RPMI8226 (cell line): ENCODE results near the gene SKIC2.
"Not testable (repeated sequence)": the region's sequence is repeated elsewhere in the genome, so short reads cannot be mapped to it uniquely, and the experiment has no call there.

Experiments used
- DNase-seq: peaks from one replicate; pipeline ENCODE4 v3.0.0-alpha.2; 2015

SKIC2 gene

DNA sequence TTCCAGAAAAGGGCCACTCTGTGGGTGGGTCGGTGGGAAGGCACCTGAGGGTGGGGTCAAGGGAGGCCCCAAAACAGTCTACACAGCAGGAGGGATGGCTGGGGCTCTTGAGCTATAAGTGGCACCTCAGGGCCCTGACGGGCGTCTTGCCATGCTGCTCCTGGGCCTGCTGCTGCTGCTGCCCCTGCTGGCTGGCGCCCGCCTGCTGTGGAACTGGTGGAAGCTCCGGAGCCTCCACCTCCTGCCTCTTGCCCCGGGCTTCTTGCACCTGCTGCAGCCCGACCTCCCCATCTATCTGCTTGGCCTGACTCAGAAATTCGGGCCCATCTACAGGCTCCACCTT is 46.5 kb downstream of the SKIC2 start:
- peak; percentile 1 for DNase-seq

- not testable (repeated sequence) for DNase-seq
Observed at GRCh38 chr6:32005991-32006529, 47.1 kb downstream of the SKIC2 start.

DNA sequence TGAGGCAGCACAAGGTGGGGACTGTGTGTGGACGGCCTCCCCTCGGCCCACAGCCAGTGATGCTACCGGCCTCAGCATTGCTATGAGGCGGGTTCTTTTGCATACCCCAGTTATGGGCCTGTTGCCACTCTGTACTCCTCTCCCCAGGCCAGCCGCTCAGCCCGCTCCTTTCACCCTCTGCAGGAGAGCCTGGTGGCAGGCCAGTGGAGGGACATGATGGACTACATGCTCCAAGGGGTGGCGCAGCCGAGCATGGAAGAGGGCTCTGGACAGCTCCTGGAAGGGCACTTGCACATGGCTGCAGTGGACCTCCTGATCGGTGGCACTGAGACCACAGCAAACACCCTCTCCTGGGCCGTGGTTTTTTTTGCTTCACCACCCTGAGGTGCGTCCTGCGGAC is 48.1 kb downstream of the SKIC2 start:
- peak; percentile 1 for DNase-seq

DNA sequence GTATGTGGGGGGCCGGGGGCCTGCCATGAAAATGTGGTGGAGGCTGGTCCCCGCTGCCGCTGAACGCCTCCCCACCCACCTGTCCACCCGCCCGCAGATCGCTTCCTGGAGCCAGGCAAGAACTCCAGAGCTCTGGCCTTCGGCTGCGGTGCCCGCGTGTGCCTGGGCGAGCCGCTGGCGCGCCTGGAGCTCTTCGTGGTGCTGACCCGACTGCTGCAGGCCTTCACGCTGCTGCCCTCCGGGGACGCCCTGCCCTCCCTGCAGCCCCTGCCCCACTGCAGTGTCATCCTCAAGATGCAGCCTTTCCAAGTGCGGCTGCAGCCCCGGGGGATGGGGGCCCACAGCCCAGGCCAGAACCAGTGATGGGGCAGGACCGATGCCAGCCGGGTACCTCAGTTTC is 49.1 kb downstream of the SKIC2 start:
- not testable (repeated sequence) for DNase-seq

- peak; percentile 1 for DNase-seq
Observed at GRCh38 chr6:32008616-32009015, 49.6 kb downstream of the SKIC2 start.

DNA sequence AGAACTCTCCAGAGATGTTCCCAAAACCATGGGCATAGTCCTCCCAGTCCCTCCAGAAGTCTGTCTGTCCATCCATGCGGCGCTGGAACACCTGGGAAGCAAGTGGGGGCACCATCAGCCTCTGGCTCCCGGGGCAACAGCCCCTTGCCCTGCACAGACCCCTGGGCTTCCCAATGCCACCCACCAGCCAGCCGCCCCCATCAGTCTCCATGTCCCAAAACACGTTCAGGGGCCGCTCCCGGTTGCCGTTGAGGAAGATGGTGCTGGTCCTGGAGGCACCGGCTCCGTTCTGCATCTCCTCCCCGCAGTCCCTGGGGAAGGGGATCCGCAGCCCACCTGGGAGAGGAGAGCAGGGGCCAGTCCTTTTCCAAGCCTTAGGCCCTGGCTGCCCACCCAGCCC is 50.6 kb downstream of the SKIC2 start:
- not testable (repeated sequence) for DNase-seq

DNA sequence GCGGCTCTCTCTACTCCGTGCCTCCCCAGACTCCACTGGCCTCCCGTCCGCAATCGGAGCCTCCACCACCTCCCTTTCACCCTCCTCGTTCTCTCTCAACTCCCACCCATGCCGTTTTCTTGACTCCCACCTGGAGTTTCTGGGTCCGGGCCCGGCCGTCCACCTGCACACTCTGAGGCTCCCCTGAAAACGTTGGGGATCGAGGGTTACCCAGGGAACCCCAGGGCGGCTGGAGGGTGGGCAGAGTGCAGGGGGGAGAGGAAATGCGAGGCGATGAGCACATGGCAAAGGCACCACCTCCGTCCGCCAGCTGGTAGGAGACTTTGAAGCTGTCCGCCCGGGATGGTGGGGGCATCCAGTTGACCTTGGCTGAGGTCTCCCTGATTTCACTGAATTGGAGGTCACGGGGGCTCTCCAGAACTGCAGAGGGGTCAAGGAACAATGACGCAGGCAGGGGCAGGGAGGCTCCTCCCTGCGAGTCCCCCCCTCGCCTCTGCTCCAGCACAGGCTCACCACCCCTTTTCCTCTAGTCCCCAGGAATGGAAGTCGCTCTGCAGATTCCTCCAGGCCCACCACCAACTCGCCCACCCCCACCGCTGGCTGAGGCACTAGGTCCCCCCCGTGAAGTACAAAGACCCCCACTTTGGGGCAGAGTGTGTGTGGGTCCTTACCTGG is 52.0 kb downstream of the SKIC2 start:
- not testable (repeated sequence) for DNase-seq

- not testable (repeated sequence) for DNase-seq
Observed at GRCh38 chr6:32012941-32013617, 54.1 kb downstream of the SKIC2 start.

DNA sequence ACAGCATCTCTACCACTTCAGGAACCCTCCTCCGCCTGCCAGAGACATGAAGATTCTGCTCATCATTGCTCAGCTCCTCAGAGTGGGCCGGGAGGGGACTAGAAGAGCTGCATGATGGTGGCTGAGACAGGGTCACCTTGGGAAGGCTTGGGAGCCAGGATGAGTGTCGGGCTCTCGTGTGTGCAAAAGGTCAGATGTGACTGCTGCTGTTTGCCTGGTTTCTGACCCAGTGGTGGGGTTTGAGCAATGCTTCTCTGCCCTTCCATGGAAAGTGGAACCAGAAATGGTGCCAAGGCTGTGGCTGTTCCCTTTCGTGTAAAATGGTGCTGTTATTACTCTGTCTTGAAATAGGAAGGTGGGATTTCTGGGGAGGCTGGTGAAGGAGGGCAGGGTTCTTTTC is 54.8 kb downstream of the SKIC2 start:
- DNase-seq, result not testable (repeated sequence)

GRCh38 chr6:32014547-32014946 is 55.6 kb downstream of the SKIC2 start, which contains the start of gene C4B:
TSS of gene C4B (plus strand) at chr6:32014795. CDS start at chr6:32014846, 51 bp downstream.
- not testable (repeated sequence) for DNase-seq
